Motor neuron (in vitro differentiated cells): ENCODE measurements around the gene USP30. TPM values are rescaled to one million over a fixed set of nuclear protein-coding genes. Genes with fewer than 3 reads are reported as not detected.
"Not testable (repeated sequence)": the region's sequence is repeated elsewhere in the genome, so short reads cannot be mapped to it uniquely, and the experiment has no call there.

Experiments
- ATAC-seq, 8 experiments: fragments of 200-7000 bp; cut with Tn5 transposase; replicated peaks in 6 of 8; 2 replicates each; pipeline ENCODE4 v1.8.0; 2021; ENCODE audit warnings: mild to moderate bottlenecking in 8 of 8, moderate library complexity in 8 of 8
- H3K27ac ChIP-seq, 2 donors: fragments of 250-450 bp; sonication (Bioruptor Pico); 2 replicates each; pipeline ENCODE4 v1.9.0; 2021; ENCODE audit warnings: antibody characterized with exemption in 2 of 2, mild to moderate bottlenecking in 2 of 2, moderate library complexity in 1 of 2
- H3K4me1 ChIP-seq, 2 donors: fragments of 250-450 bp; sonication (Bioruptor Pico); replicated peaks in 1 of 2; 2 replicates each; pipeline ENCODE4 v1.6.1; 2021; ENCODE audit warnings: antibody characterized with exemption in 2 of 2, mild to moderate bottlenecking in 2 of 2, moderate library complexity in 1 of 2
- H3K4me3 ChIP-seq, 5 donors: fragments of 250-450 bp; sonication (Bioruptor Pico); 2 replicates each; pipeline ENCODE4 v1.9.0; 2021; ENCODE audit warnings: antibody characterized with exemption in 5 of 5, mild to moderate bottlenecking in 5 of 5, moderate library complexity in 4 of 5
- WGBS, 10 experiments: fragments of 450-650 bp; shearing (Covaris generic); methylation state at CpG; one replicate each; pipeline ENCODE4 v1.0.0; 2022; 5-methylcytosine and 5-hydroxymethylcytosine counted together
- in situ Hi-C, 9 experiments: fragments of 400-800 bp; cut with MboI; loops; one replicate each; pipeline ENCODE4 v1.15.0; 2021; ENCODE audit warnings: low sequenced_read_pairs in 9 of 9, low pct_unique_long_range_greater_than_20kb in 2 of 9; ENCODE audit not compliant: unreplicated experiment in 9 of 9
- total RNA-seq, 8 experiments: library from RNA; unstranded; fragments of 300-600 nt; gene quantifications; 2 replicates each; pipeline versions ENCODE4 v1.2.3 to v1.2.4, GENCODE V29; 2022

Gene USP30
- total RNA-seq, 8 experiments from 2014 or later = 3.9 to 23.9 (median 13.9) TPM

GRCh38 chr12:109028624-109029023 lies 23.8 kb upstream of the USP30 start:
- H3K4me3 ChIP-seq, H3K4me1 ChIP-seq, H3K27ac ChIP-seq, in situ Hi-C loops: not testable (repeated sequence)
- 43 to 100% (median 60%) methylated on average over 1 to 2 of the region's 3 CpGs; no CpG with 5 or more reads in 4 of the 10 experiments for WGBS, 10 experiments
- ATAC-seq = peak in 2 of 8 experiments; percentile 37 to 83

DNA sequence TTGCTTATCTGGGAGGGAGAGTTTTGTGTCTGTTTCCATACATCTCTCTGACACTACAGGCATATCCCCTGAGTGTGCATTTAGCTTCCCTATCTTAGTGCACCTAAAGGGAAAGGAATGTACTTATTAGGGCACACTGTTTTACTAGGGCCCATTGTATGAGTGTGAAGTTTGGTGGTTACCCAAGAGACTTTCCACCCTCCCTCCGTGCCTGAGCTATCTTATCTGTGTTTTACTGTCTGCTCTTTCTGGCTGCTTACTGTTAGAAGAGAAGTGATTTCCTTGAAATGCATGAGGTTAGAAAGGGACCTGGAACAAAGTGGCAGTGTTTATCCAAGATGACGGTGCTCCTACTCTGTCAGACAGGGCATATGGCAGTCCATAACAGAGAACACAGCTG lies 23.0 kb upstream of the USP30 start:
- in situ Hi-C loops = no loop called here
- ATAC-seq = no peak
- H3K4me1 ChIP-seq = no peaks in the 10 kb centered on the region
- WGBS, 10 experiments = 58 to 86% (median 80%) methylated on average over 1 to 2 of the region's 2 CpGs; no CpG with 5 or more reads in 5 of the 10 experiments
- no peak overlapping the region for H3K27ac ChIP-seq
- no peak overlapping the region for H3K4me3 ChIP-seq

GRCh38 chr12:109033239-109034196 lies 18.9 kb upstream of the USP30 start:
- ATAC-seq = peak in 1 of 8 experiments; percentile 37
- 4 to 73% (median 33%) methylated on average over 3 to 7 of the region's 7 CpGs; no CpG with 5 or more reads in 1 of the 10 experiments for WGBS, 10 experiments
- Histone ChIP-seq H3K4me3 (no peak overlapping the region), H3K27ac (no peak overlapping the region), H3K4me1 (no peaks in the 10 kb centered on the region)
- in situ Hi-C loops = no loop called here

DNA sequence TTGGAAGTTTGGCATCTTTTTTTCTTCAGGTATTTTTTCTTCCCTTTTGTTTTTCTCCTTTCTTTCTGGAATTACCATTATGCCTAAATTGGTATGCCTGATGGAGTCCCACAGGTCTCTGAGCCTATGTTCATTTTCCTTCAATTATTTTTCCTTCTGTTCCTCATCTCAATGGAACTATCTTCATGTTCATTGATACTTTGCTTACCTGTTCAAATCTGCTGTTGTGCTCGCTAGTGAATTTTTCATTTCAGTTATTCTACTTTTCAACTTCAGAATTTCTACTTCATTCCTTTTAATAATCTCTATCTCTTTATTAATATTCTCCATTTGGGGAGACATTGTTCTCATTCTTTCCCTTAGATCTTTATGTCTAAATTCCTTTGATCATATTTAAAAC lies 15.4 kb upstream of the USP30 start:
- 38 to 90% (median 81%) methylated on average over 1 of the region's 1 CpG; no CpG with 5 or more reads in 4 of the 10 experiments for WGBS, 10 experiments
- Histone ChIP-seq H3K4me3 (no peak overlapping the region), H3K27ac (no peak overlapping the region), H3K4me1 (no peaks in the 10 kb centered on the region)
- no peak for ATAC-seq
- in situ Hi-C loops = no loop called here

DNA sequence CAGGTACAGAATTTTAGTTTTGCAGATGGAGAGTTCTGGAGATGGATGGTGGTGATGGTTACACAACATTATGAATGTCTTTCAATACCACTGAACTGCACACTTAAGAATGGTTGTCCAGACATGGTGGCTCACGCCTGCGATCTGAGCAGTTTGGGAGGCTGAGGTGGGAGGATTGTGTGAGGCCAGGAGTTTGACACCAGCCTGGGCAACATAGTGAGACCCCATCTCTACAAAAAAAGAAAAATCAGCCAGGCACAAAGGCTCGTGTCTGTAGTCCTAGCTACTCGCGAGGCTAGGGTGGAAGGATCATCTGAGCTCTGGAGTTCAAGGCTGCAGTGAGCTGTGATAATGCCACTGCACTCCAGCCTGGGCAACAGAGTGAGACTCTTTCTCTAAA lies 8.1 kb upstream of the USP30 start:
- no peak overlapping the region for H3K27ac ChIP-seq
- H3K4me3 ChIP-seq = no peak overlapping the region
- no peak for ATAC-seq
- H3K4me1 ChIP-seq = no peaks in the 10 kb centered on the region
- in situ Hi-C loops = no loop called here
- 33 to 91% (median 76%) methylated on average over 3 to 5 of the region's 5 CpGs; no CpG with 5 or more reads in 3 of the 10 experiments for WGBS, 10 experiments

DNA sequence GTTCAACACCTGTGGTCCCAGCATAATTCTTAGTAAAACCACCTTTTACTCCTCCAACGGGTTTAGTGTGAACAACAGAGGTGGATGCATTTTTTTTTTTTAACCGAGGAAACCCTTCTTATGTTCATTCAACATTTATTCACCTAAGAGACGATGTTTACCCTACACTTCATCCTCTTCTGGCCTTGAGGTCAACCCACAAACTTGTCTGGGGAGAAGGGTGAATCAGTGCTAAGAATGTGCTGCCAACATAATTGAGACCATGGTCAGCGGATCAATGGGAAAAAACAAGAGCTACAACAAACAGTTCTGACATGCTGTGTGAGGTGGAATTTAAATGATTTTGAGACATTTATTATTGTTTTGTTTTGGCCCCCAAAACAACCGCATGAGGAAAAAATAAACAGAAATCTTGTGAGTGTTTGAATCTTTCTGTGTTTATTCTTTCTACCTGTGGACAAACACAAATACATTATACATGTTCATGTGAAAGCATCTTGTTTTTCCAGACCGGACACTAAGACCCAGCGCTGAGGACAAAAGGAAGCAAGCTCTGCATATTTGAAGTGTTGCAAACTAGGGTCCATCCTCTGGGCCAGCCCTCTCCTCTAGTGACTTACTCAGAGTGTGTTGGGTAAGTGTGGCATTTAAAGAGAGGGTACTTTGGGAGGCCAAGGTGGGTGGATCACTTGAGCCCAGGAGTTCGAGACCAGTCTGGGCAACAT lies 5.1 kb upstream of the USP30 start:
- H3K4me1 ChIP-seq = peaks cover 0 to 5% of the 10 kb centered on the region in 2 donors
- WGBS, 10 experiments = 40 to 100% (median 77%) methylated on average over 1 to 7 of the region's 8 CpGs; no CpG with 5 or more reads in 2 of the 10 experiments
- H3K27ac ChIP-seq = no peak overlapping the region
- in situ Hi-C loops = no loop called here
- no peak for ATAC-seq
- H3K4me3 ChIP-seq = no peak overlapping the region

- WGBS, 10 experiments = 34 to 100% (median 81%) methylated on average over 1 to 3 of the region's 3 CpGs; no CpG with 5 or more reads in 2 of the 10 experiments
- H3K4me3 ChIP-seq, ATAC-seq, H3K4me1 ChIP-seq, in situ Hi-C loops, H3K27ac ChIP-seq: not testable (repeated sequence)
Observed at GRCh38 chr12:109048706-109049105, 3.7 kb upstream of the USP30 start.

- H3K27ac ChIP-seq, ATAC-seq, H3K4me1 ChIP-seq, H3K4me3 ChIP-seq, in situ Hi-C loops: not testable (repeated sequence)
- 17 to 88% (median 62%) methylated on average over 1 to 8 of the region's 8 CpGs for WGBS, 10 experiments
Observed at GRCh38 chr12:109049794-109050193, 2.6 kb upstream of the USP30 start.

DNA sequence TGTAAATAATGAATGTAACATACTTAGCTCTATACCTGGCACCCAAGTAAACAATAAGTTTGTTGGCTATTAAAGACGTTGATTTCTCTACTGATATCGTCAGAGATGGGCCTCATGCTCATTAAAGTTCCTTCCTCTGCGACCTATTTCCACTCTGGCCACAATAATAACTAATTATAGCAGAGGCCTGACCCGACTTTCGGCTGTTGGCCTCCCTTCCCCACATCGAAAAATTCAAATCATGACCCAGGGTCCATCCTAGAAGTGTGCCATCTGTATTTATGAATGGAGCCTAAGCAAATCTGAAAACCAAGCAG lies 321 bp upstream of the USP30 start:
- 0 to 80% (median 16%) methylated on average over 1 to 6 of the region's 6 CpGs for WGBS, 10 experiments
- in situ Hi-C loops = no loop called here
- Histone ChIP-seq H3K27ac (no peak overlapping the region), H3K4me1 (peaks cover 9% of the 10 kb centered on the region in 2 donors), H3K4me3 (peak overlapping the region; percentile 81 to 94 (median 90))
- no peak for ATAC-seq

DNA sequence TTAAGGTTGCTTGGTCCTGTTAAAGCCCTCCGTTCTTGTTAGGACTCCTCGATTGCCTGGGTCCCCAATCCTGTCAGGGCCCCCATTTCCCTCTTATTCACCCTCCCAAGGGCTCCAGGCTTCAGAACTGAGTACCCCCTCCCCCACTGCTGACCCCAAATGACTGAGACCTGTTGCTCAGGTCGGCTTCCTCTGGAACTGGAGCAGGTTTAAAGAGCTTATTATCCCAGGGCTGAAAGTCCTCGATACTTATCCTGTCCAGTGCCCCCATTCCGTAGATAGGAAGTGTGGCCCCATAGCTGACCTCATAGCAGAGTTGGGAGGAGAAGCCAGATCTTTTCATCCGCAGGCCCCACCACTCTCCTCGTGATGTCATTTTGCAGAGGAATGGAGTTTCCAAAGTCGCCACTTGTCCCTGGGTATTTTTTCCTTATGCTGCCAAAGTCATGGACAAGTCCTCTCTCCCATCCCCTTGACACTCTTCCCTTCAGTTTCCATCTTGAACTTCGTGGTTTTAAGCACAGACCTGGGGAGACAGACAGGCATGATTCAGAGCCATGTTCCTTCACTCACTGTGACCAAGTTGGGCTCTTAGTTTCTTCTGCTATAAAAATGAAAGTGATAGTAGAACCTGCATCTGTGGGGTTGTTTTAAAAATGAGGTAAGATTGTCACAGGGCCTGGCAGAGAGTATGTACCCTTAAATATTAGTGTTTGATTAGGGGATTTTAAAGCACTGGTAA lies 1.2 kb downstream of the USP30 start:
- 0 to 50% (median 21%) methylated on average over 1 to 3 of the region's 9 CpGs; no CpG with 5 or more reads in 5 of the 10 experiments for WGBS, 10 experiments
- in situ Hi-C loops = no loop called here
- H3K4me1 ChIP-seq = peaks cover 9% of the 10 kb centered on the region in 2 donors
- no peak for ATAC-seq
- H3K27ac ChIP-seq = no peak overlapping the region
- H3K4me3 ChIP-seq = peak overlapping the region; percentile 81 to 94 (median 90)

DNA sequence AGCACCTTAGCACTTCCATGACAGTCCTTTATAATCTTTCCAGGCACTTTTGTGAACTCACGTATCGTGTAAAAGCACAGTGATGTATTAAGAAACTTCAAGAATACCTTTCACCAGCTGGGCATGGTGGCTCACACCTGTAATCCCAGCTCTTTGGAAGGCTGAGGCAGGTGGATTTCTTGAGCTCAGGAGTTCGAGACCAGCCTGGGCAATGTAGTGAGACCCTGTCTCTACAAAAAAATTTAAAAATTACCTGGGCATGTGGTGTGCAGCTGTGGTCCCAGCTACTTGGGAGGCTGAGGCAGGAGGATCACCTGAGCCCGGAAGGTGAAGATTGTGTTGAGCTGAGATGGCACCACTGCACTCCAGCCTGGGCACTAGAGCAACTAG lies 1.7 kb downstream of the USP30 start:
- ATAC-seq, in situ Hi-C loops, H3K27ac ChIP-seq, H3K4me1 ChIP-seq: not testable (repeated sequence)
- peak overlapping the region in 1 of 5 donors; percentile 90 for H3K4me3 ChIP-seq
- 43 to 100% (median 90%) methylated on average over 1 to 4 of the region's 4 CpGs for WGBS, 10 experiments

DNA sequence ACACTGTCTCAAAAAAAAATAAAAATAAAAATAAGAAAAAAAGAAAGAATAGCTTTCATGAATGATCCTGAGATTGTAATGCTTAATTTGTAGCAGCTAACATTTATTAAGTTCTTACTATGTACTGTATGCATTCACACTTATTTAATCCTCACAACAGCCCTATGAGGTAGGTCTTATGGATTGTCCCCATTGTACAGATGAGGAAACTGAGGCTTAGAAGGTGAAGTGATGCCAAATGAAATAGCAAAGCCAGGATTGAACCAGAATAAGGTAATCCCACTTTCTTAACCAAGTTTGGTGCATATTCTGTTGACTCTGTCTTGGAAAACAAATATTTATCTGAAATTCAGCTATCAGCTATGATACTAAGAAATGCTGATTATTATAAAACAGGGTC lies 2.1 kb downstream of the USP30 start:
- in situ Hi-C loops = no loop called here
- Histone ChIP-seq H3K4me3 (no peak overlapping the region), H3K27ac (no peak overlapping the region), H3K4me1 (peaks cover 9% of the 10 kb centered on the region in 2 donors)
- ATAC-seq = no peak

DNA sequence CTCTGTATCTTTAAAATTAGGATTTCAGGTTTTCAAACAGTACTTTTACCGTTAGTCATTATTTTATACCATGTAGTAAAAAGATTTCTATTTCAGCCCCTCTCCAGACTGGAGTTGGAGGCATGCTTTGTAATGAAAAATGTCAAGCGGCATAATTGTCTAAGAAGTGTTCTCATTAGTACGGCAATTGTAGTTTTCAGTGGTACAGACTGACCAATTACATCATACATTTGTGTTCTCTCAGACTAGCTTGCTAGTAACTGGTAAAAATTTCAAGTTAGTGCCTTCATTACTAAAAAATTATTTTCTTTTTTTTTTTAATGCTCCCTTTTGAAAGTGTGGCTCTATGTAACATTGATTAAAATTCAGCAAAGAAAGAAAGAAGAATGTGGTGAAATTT lies 4.5 kb downstream of the USP30 start:
- H3K4me1 ChIP-seq = peaks cover 7 to 9% of the 10 kb centered on the region in 2 donors
- H3K27ac ChIP-seq = no peak overlapping the region
- no peak overlapping the region for H3K4me3 ChIP-seq
- 67 to 100% (median 84%) methylated on average over 2 to 3 of the region's 3 CpGs; no CpG with 5 or more reads in 2 of the 10 experiments for WGBS, 10 experiments
- ATAC-seq = no peak
- in situ Hi-C loops = no loop called here
